ENCODE data around the gene ACADVL.
"Not testable (repeated sequence)": the region's sequence is repeated elsewhere in the genome, so short reads cannot be mapped to it uniquely, and the experiment has no call there.

Gene ACADVL

GRCh38 chr17:7243453-7243729, 23.7 kb downstream of the ACADVL start:
- Histone ChIP-seq H3K27me3 (ENCODE audit: control insufficient read depth, insufficient read depth, low read length) (no peaks in the 10 kb centered on the region), H3K4me3 (ENCODE audit: low read length) (peak overlapping the region; percentile 84), H3K27ac (ENCODE audit: low read depth, low read length) (peak overlapping the region; percentile 98), H3K4me1 (ENCODE audit: control insufficient read depth, insufficient read depth, low read length) (peaks cover 11% of the 10 kb centered on the region), H3K9ac (ENCODE audit: low read length) (peak overlapping the region; percentile 58), H3K36me3 (ENCODE audit: control insufficient read depth, insufficient read depth, low read length) (peaks cover 25% of the 10 kb centered on the region)

GRCh38 chr17:7243838-7244237, 24.1 kb downstream of the ACADVL start:
- peaks cover 11% of the 10 kb centered on the region for H3K4me1 ChIP-seq (ENCODE audit: control insufficient read depth, insufficient read depth, low read length)
- not testable (repeated sequence) for H3K27ac ChIP-seq (ENCODE audit: low read depth, low read length); H3K27me3 ChIP-seq (ENCODE audit: control insufficient read depth, insufficient read depth, low read length); H3K9ac ChIP-seq (ENCODE audit: low read length); H3K4me3 ChIP-seq (ENCODE audit: low read length)
- H3K36me3 ChIP-seq (ENCODE audit: control insufficient read depth, insufficient read depth, low read length), result peaks cover 25% of the 10 kb centered on the region

- Histone ChIP-seq H3K27me3 (ENCODE audit: control insufficient read depth, insufficient read depth, low read length) (no peaks in the 10 kb centered on the region), H3K9ac (ENCODE audit: low read length) (no peak overlapping the region), H3K36me3 (ENCODE audit: control insufficient read depth, insufficient read depth, low read length) (peaks cover 18% of the 10 kb centered on the region), H3K4me3 (ENCODE audit: low read length) (no peak overlapping the region), H3K4me1 (ENCODE audit: control insufficient read depth, insufficient read depth, low read length) (peaks cover 6% of the 10 kb centered on the region), H3K27ac (ENCODE audit: low read depth, low read length) (no peak overlapping the region)
These were observed 27.0 kb downstream of the ACADVL start for GRCh38 chr17:7246779-7247178.

- Histone ChIP-seq H3K4me1 (ENCODE audit: control insufficient read depth, insufficient read depth, low read length) (peaks cover 15% of the 10 kb centered on the region), H3K9ac (ENCODE audit: low read length) (no peak overlapping the region), H3K27me3 (ENCODE audit: control insufficient read depth, insufficient read depth, low read length) (no peaks in the 10 kb centered on the region), H3K36me3 (ENCODE audit: control insufficient read depth, insufficient read depth, low read length) (peaks cover 18% of the 10 kb centered on the region), H3K27ac (ENCODE audit: low read depth, low read length) (no peak overlapping the region), H3K4me3 (ENCODE audit: low read length) (no peak overlapping the region)
These were observed 29.1 kb downstream of the ACADVL start for GRCh38 chr17:7248796-7249195.

GRCh38 chr17:7249214-7249613, 29.5 kb downstream of the ACADVL start:
- H3K27ac ChIP-seq (ENCODE audit: low read depth, low read length), result no peak overlapping the region
- no peak overlapping the region for H3K9ac ChIP-seq (ENCODE audit: low read length)
- H3K27me3 ChIP-seq (ENCODE audit: control insufficient read depth, insufficient read depth, low read length), result no peaks in the 10 kb centered on the region
- H3K4me1 ChIP-seq (ENCODE audit: control insufficient read depth, insufficient read depth, low read length), result peaks cover 15% of the 10 kb centered on the region
- H3K4me3 ChIP-seq (ENCODE audit: low read length), result peak overlapping the region; percentile 30
- peaks cover 15% of the 10 kb centered on the region for H3K36me3 ChIP-seq (ENCODE audit: control insufficient read depth, insufficient read depth, low read length)

- Histone ChIP-seq H3K27me3 (ENCODE audit: control insufficient read depth, insufficient read depth, low read length) (no peaks in the 10 kb centered on the region), H3K27ac (ENCODE audit: low read depth, low read length) (no peak overlapping the region), H3K36me3 (ENCODE audit: control insufficient read depth, insufficient read depth, low read length) (peaks cover 16% of the 10 kb centered on the region), H3K4me1 (ENCODE audit: control insufficient read depth, insufficient read depth, low read length) (peaks cover 15% of the 10 kb centered on the region), H3K9ac (ENCODE audit: low read length) (no peak overlapping the region), H3K4me3 (ENCODE audit: low read length) (peak overlapping the region; percentile 83)
These were observed 30.1 kb downstream of the ACADVL start for GRCh38 chr17:7249830-7250229.

GRCh38 chr17:7250695-7251627, 31.2 kb downstream of the ACADVL start:
- Histone ChIP-seq H3K27ac (ENCODE audit: low read depth, low read length) (peak overlapping the region; percentile 100), H3K27me3 (ENCODE audit: control insufficient read depth, insufficient read depth, low read length) (no peaks in the 10 kb centered on the region), H3K9ac (ENCODE audit: low read length) (peak overlapping the region; percentile 83), H3K4me1 (ENCODE audit: control insufficient read depth, insufficient read depth, low read length) (peaks cover 15% of the 10 kb centered on the region), H3K4me3 (ENCODE audit: low read length) (peak overlapping the region; percentile 83), H3K36me3 (ENCODE audit: control insufficient read depth, insufficient read depth, low read length) (peaks cover 13% of the 10 kb centered on the region)

GRCh38 chr17:7251661-7252175, 32.0 kb downstream of the ACADVL start, which contains the start of gene CTDNEP1:
CTDNEP1 (minus strand) TSS chr17:7251734; CDS start chr17:7251296, 438 bp downstream.
- Histone ChIP-seq H3K27me3 (ENCODE audit: control insufficient read depth, insufficient read depth, low read length) (no peaks in the 10 kb centered on the region), H3K9ac (ENCODE audit: low read length) (peak within 1 kb of the TSS; percentile 92), H3K4me1 (ENCODE audit: control insufficient read depth, insufficient read depth, low read length) (peaks cover 15% of the 10 kb centered on the region), H3K27ac (ENCODE audit: low read depth, low read length) (peak within 1 kb of the TSS; percentile 100), H3K4me3 (ENCODE audit: low read length) (peak within 1 kb of the TSS; percentile 85), H3K36me3 (ENCODE audit: control insufficient read depth, insufficient read depth, low read length) (peaks cover 11% of the 10 kb centered on the region)

- Histone ChIP-seq H3K36me3 (ENCODE audit: control insufficient read depth, insufficient read depth, low read length) (peaks cover 14% of the 10 kb centered on the region), H3K27ac (ENCODE audit: low read depth, low read length) (peak within 1 kb of the TSS; percentile 100), H3K9ac (ENCODE audit: low read length) (peak within 1 kb of the TSS; percentile 92), H3K27me3 (ENCODE audit: control insufficient read depth, insufficient read depth, low read length) (no peaks in the 10 kb centered on the region), H3K4me3 (ENCODE audit: low read length) (peak within 1 kb of the TSS; percentile 85), H3K4me1 (ENCODE audit: control insufficient read depth, insufficient read depth, low read length) (peaks cover 15% of the 10 kb centered on the region)
These were observed 32.7 kb downstream of the ACADVL start, which contains the start of gene ELP5 for GRCh38 chr17:7252176-7253043. ELP5 (plus strand) TSS chr17:7252215; CDS start chr17:7252551, 336 bp downstream.

- peaks cover 15% of the 10 kb centered on the region for H3K36me3 ChIP-seq (ENCODE audit: control insufficient read depth, insufficient read depth, low read length)
- H3K27me3 ChIP-seq (ENCODE audit: control insufficient read depth, insufficient read depth, low read length), result no peaks in the 10 kb centered on the region
- H3K4me3 ChIP-seq (ENCODE audit: low read length), result peak overlapping the region; percentile 85
- H3K27ac ChIP-seq (ENCODE audit: low read depth, low read length), result peak overlapping the region; percentile 100
- no peak overlapping the region for H3K9ac ChIP-seq (ENCODE audit: low read length)
- peaks cover 15% of the 10 kb centered on the region for H3K4me1 ChIP-seq (ENCODE audit: control insufficient read depth, insufficient read depth, low read length)
These were observed 33.3 kb downstream of the ACADVL start for GRCh38 chr17:7253082-7253481.

GRCh38 chr17:7254511-7254910, 34.8 kb downstream of the ACADVL start:
- Histone ChIP-seq H3K36me3 (ENCODE audit: control insufficient read depth, insufficient read depth, low read length) (peaks cover 21% of the 10 kb centered on the region), H3K9ac (ENCODE audit: low read length) (no peak overlapping the region)

More at GRCh38 chr17:7254511-7254910, 34.8 kb downstream of the ACADVL start:
- Histone ChIP-seq H3K27me3 (ENCODE audit: control insufficient read depth, insufficient read depth, low read length) (no peaks in the 10 kb centered on the region), H3K4me3 (ENCODE audit: low read length) (no peak overlapping the region), H3K27ac (ENCODE audit: low read depth, low read length) (no peak overlapping the region), H3K4me1 (ENCODE audit: control insufficient read depth, insufficient read depth, low read length) (peaks cover 15% of the 10 kb centered on the region)

All from rectal smooth muscle tissue (tissue), 1 donor.